Stimulated activated CD8-positive, alpha-beta memory T cell treated with anti-CD3 and anti-CD28 coated beads, Interleukin-12 subunit alpha, Interleukin-12 subunit beta, amount 100 ng/mL, for 24 hours (primary cell): ENCODE results near the gene STK32A.

Experiments used
- DNase-seq: peaks from one replicate; pipeline ENCODE4 v3.0.0-alpha.2; 2020; ENCODE audit errors: extremely low read depth

STK32A gene

GRCh38 chr5:147426640-147427327, 192.0 kb downstream of the STK32A start:
- DNase-seq, result no peak

GRCh38 chr5:147427521-147428401, 192.9 kb downstream of the STK32A start:
- no peak for DNase-seq

- no peak for DNase-seq
Measured at GRCh38 chr5:147430628-147431027, 195.8 kb downstream of the STK32A start.

GRCh38 chr5:147431586-147431985, 196.8 kb downstream of the STK32A start:
- DNase-seq, result no peak

GRCh38 chr5:147432323-147432722, 197.5 kb downstream of the STK32A start:
- DNase-seq, result no peak

GRCh38 chr5:147434049-147434448, 199.2 kb downstream of the STK32A start:
- no peak for DNase-seq

GRCh38 chr5:147436596-147436995, 201.8 kb downstream of the STK32A start:
- DNase-seq, result no peak

- DNase-seq, result no peak
Measured at GRCh38 chr5:147437161-147437596, 202.4 kb downstream of the STK32A start.
